Skeletal muscle satellite cell (primary cell): Measurements from ENCODE around the gene FANCG.

Experiments used
- H3K27me3 ChIP-seq: 2 replicates; pipeline ENCODE4 v1.7.0; 2013; ENCODE audit warnings: low read length; ENCODE audit not compliant: control insufficient read depth, insufficient read depth
- H3K36me3 ChIP-seq: 2 replicates; pipeline ENCODE4 v1.7.0; 2013; ENCODE audit warnings: mild to moderate bottlenecking, control low read depth, low read length; ENCODE audit not compliant: insufficient read depth
- H3K4me1 ChIP-seq: 2 replicates; pipeline ENCODE4 v1.7.0; 2013; ENCODE audit warnings: low read length; ENCODE audit not compliant: control insufficient read depth, insufficient read depth
- H3K4me2 ChIP-seq: 2 replicates; pipeline ENCODE4 v1.7.0; 2013; ENCODE audit warnings: mild to moderate bottlenecking, low read length
- H3K4me3 ChIP-seq: 2 replicates; pipeline ENCODE4 v1.7.0; 2013; ENCODE audit warnings: low read length
- H3K9ac ChIP-seq: 2 replicates; pipeline ENCODE4 v1.7.0; 2013; ENCODE audit warnings: mild to moderate bottlenecking, low read depth, low read length, moderate library complexity
- H3K9me3 ChIP-seq: replicated peaks from 2 replicates; pipeline ENCODE4 v1.7.0; 2013; ENCODE audit warnings: mild to moderate bottlenecking, control low read depth, low read length

Gene FANCG

DNA sequence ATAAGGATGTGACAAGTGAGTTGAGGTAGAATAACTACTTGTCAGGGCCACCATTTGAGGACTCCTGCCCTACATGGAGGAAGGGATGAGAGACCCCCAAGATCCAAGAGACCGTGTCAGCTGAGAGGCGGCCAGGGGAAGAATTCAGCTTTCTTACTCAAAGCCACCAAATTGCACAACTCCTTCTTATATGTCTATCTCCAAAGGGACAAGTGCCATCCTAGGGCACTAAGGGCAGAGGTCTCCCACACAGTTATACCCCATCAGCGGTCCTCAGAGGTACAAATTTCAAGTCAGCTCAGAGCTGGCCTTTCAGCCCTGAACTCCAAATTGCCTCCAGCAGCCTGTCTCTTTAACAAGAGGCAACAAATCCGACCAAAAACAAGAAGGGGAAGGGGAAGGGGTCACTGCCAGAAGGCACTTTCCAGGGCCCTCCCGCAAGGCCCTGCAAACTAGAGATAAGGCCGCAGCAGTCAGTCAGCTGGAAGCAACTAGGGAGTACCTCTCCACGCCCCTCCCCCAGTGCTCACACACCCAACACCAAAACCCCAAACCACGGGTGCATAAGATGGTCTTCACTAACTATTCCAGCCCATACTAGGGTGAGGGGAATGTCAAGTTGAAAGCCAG lies 29.3 kb upstream of the FANCG start:
- Histone ChIP-seq H3K4me3 (peak overlapping the region; percentile 83), H3K9ac (no peak overlapping the region), H3K27me3 (no peaks in the 10 kb centered on the region), H3K4me1 (peaks cover 41% of the 10 kb centered on the region), H3K36me3 (peaks cover 47% of the 10 kb centered on the region), H3K4me2 (peak overlapping the region; percentile 95), H3K9me3 (no peaks in the 10 kb centered on the region)

GRCh38 chr9:35108461-35108860 lies 28.7 kb upstream of the FANCG start:
- peaks cover 47% of the 10 kb centered on the region for H3K36me3 ChIP-seq
- no peaks in the 10 kb centered on the region for H3K27me3 ChIP-seq
- no peaks in the 10 kb centered on the region for H3K9me3 ChIP-seq
- H3K4me2 ChIP-seq: no peak overlapping the region
- no peak overlapping the region for H3K4me3 ChIP-seq
- H3K4me1 ChIP-seq: peaks cover 40% of the 10 kb centered on the region
- H3K9ac ChIP-seq: no peak overlapping the region

GRCh38 chr9:35107297-35108290 lies 27.9 kb upstream of the FANCG start:
- H3K9ac ChIP-seq: no peak overlapping the region
- H3K27me3 ChIP-seq: no peaks in the 10 kb centered on the region
- no peak overlapping the region for H3K4me3 ChIP-seq
- no peaks in the 10 kb centered on the region for H3K9me3 ChIP-seq
- no peak overlapping the region for H3K4me2 ChIP-seq
- peaks cover 37% of the 10 kb centered on the region for H3K4me1 ChIP-seq
- peaks cover 47% of the 10 kb centered on the region for H3K36me3 ChIP-seq

DNA sequence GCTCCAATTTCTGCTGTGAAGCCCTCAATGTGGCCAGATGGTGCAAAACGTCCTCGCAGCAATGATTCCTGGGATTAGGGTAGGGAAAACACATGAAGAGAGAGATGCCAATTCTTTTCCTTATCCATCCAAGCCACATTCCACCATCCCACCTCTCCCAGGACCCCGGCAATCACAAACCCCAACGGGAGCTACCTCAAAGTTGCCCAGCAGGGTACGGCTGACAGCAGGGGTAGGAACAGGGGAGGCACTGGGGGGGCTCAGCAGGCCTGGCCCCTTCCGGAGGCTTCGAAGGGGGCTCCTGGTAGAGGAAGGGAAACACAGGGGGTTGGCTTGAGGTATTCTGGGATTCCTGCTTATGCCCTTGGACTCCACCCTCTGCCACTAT lies 26.6 kb upstream of the FANCG start:
- Histone ChIP-seq H3K4me1 (peaks cover 37% of the 10 kb centered on the region), H3K36me3 (peaks cover 51% of the 10 kb centered on the region)

GRCh38 chr9:35105571-35106342 lies 26.0 kb upstream of the FANCG start:
- Histone ChIP-seq H3K4me1 (peaks cover 36% of the 10 kb centered on the region), H3K4me2 (no peak overlapping the region), H3K4me3 (no peak overlapping the region), H3K36me3 (peaks cover 57% of the 10 kb centered on the region), H3K27me3 (no peaks in the 10 kb centered on the region), H3K9me3 (no peaks in the 10 kb centered on the region), H3K9ac (no peak overlapping the region)

More for the DNA sequence above, 26.6 kb upstream of the FANCG start:
- no peak overlapping the region for H3K4me3 ChIP-seq
- H3K9ac ChIP-seq: no peak overlapping the region
- no peak overlapping the region for H3K4me2 ChIP-seq
- no peaks in the 10 kb centered on the region for H3K9me3 ChIP-seq
- no peaks in the 10 kb centered on the region for H3K27me3 ChIP-seq

GRCh38 chr9:35105126-35105525 lies 25.4 kb upstream of the FANCG start:
- Histone ChIP-seq H3K36me3 (peaks cover 63% of the 10 kb centered on the region), H3K4me3 (no peak overlapping the region), H3K27me3 (no peaks in the 10 kb centered on the region), H3K4me2 (no peak overlapping the region), H3K9me3 (no peaks in the 10 kb centered on the region), H3K9ac (no peak overlapping the region), H3K4me1 (peaks cover 29% of the 10 kb centered on the region)

- H3K36me3 ChIP-seq: peaks cover 67% of the 10 kb centered on the region
- H3K27me3 ChIP-seq: no peaks in the 10 kb centered on the region
- no peak overlapping the region for H3K4me3 ChIP-seq
- H3K9ac ChIP-seq: no peak overlapping the region
- H3K9me3 ChIP-seq: no peaks in the 10 kb centered on the region
- H3K4me2 ChIP-seq: no peak overlapping the region
- H3K4me1 ChIP-seq: peaks cover 24% of the 10 kb centered on the region
Measured at GRCh38 chr9:35104586-35104985, 24.8 kb upstream of the FANCG start.

DNA sequence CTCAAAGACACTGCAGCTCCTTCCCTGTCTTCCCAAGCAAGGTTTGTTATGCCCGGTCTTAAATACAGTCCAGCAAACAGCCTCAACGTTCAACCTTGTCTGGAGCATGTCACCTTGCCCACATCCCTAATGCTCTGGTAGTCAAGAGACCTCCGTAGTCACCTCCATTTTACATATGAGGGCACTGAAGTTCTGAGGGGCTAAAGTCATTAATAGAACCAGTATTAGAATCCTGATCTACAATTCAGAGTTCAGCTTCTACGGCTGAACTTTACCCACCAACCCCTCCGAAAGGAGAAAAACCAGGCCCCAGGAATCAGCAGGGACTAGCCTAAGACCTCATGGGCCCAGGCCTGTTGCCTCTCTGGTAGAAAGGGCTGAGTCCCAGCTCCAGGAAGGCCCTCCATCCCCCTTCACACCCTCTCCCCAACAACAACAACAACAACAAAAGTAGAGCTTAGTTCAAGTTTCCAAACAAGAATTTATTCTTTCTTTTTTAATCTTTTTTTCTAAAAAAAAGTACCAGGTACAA lies 24.0 kb upstream of the FANCG start:
- no peaks in the 10 kb centered on the region for H3K9me3 ChIP-seq
- peaks cover 16% of the 10 kb centered on the region for H3K4me1 ChIP-seq
- H3K9ac ChIP-seq: peak overlapping the region; percentile 93
- peak overlapping the region; percentile 80 for H3K4me3 ChIP-seq
- H3K36me3 ChIP-seq: peaks cover 62% of the 10 kb centered on the region
- H3K27me3 ChIP-seq: no peaks in the 10 kb centered on the region
- H3K4me2 ChIP-seq: peak overlapping the region; percentile 85

DNA sequence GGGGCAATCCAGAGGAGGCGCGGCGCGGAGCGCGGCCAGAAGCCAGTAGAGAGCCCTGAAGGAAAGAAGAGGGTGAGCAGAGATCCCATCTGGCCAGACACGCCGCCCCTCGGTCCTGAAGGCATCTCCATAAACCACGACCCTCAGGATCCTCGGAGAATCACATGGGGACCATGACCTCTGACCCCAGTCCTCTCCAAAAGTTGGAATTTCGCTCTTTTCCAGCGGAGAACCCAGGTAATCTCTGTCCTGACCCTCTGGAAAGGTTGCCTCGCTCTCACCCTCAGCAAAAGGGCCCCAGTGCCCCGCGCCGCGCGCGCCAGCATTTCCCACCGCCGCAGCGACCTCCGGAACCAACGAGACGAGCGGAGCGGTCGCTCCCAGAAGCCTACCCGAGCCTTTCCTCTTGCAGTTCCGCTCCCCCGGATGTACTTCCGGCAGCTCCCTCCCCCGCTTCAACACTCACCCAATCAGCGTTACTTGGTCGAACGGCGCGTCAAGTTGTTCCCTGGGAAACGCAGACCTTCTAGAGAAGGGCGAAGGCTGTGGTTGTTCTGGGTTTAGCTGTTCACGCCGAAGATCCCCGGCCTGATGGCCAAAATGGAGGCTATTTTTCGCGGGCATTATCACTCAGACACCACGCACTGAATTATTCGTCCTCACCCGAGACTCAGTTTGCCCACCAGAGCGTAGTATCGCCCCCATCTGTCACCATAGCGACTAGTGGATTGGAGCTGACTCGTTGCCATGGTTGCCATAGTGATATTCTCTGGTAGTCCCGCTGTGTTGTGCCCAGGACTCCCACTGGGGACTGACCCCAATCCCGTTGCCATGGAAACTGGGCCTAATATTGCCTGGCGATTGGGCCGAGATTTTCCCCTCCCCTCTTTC lies 23.3 kb upstream of the FANCG start, which contains the start of gene STOML2:
STOML2 (minus strand) TSS at position 363 of the 891 bp plus-strand sequence; CDS start at position 326, 37 bp downstream.
- H3K36me3 ChIP-seq: peaks cover 55% of the 10 kb centered on the region
- H3K9me3 ChIP-seq: no peaks in the 10 kb centered on the region
- H3K4me3 ChIP-seq: peak within 1 kb of the TSS; percentile 80
- peaks cover 16% of the 10 kb centered on the region for H3K4me1 ChIP-seq
- peak within 1 kb of the TSS; percentile 85 for H3K4me2 ChIP-seq
- no peaks in the 10 kb centered on the region for H3K27me3 ChIP-seq
- H3K9ac ChIP-seq: peak within 1 kb of the TSS; percentile 93

GRCh38 chr9:35102465-35102768 lies 22.7 kb upstream of the FANCG start:
- H3K4me1 ChIP-seq: peaks cover 16% of the 10 kb centered on the region
- peak overlapping the region; percentile 85 for H3K4me2 ChIP-seq
- H3K4me3 ChIP-seq: peak overlapping the region; percentile 80
- H3K9ac ChIP-seq: peak overlapping the region; percentile 93
- peaks cover 51% of the 10 kb centered on the region for H3K36me3 ChIP-seq
- H3K27me3 ChIP-seq: no peaks in the 10 kb centered on the region
- H3K9me3 ChIP-seq: no peaks in the 10 kb centered on the region
